Suppressor macrophage (primary cell): Measurements from ENCODE around the gene KRTAP9-7.
"Not testable (repeated sequence)": the region's sequence is repeated elsewhere in the genome, so short reads cannot be mapped to it uniquely, and the experiment has no call there.

Experiments
- DNase-seq, 4 experiments: peaks; one replicate each; pipeline ENCODE4 v3.0.0-alpha.2; 2020 to 2022
- total RNA-seq, 17 experiments: gene quantifications; one replicate each; lab custom pipeline; 2026; ENCODE audit warnings: mixed read lengths in 6 of 17, inconsistent platforms in 3 of 17; lab: John Stamatoyannopoulos, UW

Gene KRTAP9-7
- total RNA-seq: 0 to 0.11 (median 0) reads per million in 17 experiments

DNA sequence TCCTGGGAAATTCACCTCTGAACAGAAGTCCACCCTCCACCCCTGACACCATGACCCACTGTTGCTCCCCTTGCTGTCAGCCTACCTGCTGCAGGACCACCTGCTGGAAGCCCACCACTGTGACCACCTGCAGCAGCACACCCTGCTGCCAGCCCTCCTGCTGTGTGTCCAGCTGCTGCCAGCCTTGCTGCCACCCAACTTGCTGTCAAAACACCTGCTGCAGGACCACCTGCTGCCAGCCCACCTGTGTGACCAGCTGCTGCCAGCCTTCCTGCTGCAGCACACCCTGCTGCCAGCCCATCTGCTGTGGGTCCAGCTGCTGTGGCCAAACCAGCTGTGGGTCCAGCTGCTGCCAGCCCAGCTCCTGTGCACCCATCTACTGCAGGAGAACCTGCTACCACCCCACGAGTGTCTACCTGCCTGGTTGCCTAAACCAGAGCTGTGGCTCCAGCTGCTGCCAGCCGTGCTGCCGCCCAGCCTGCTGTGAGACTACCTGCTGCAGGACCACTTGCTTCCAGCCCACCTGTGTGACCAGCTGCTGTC, at the start of gene KRTAP9-7:
KRTAP9-7 (plus strand) TSS at position 51 of the 543 bp plus-strand sequence; CDS start at position 51, 0 bp downstream.
- DNase-seq: not testable (repeated sequence)

DNA sequence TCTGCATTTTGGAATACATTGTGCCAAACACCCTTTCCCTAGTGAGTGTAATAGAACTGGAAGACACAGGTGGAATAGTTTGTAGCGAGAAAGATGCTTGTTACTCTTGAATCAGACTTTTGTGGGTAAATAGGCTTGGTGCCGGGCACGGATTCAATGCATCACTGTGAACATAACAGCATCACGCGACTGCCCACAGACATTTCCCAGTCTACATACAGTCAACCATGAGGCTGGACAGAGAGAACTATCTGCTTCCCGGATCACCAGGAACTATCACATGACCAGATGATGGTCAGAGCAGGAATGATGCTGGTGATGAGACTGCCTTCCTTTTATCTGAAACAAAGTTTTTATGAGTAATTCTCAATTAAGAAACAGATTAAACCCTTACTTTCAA, 49.4 kb upstream of the KRTAP9-7 start:
- DNase-seq: no peak

DNA sequence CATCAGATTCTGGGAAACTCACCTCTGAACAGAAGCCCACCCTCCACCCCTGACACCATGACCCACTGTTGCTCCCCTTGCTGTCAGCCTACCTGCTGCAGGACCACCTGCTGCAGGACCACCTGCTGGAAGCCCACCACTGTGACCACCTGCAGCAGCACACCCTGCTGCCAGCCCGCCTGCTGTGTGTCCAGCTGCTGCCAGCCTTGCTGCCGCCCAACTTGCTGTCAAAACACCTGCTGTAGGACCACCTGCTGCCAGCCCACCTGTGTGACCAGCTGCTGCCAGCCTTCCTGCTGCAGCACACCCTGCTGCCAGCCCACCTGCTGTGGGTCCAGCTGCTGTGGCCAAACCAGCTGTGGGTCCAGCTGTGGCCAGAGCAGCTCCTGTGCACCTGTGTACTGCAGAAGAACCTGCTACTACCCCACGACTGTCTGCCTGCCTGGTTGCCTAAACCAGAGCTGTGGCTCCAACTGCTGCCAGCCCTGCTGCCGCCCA, 48.9 kb upstream of the KRTAP9-7 start, which contains the start of gene KRTAP9-2:
KRTAP9-2 (plus strand) TSS at position 51 of the 498 bp plus-strand sequence; CDS start at position 58, 7 bp downstream.
- DNase-seq: not testable (repeated sequence)

GRCh38 chr17:41230094-41230493, 45.4 kb upstream of the KRTAP9-7 start:
- DNase-seq: no peak

GRCh38 chr17:41231731-41232130, 43.8 kb upstream of the KRTAP9-7 start:
- no peak for DNase-seq

GRCh38 chr17:41232399-41233105, 42.9 kb upstream of the KRTAP9-7 start, which contains the start of gene KRTAP9-3:
Gene KRTAP9-3, plus strand, starts transcription at chr17:41232449. Its CDS starts 53 bp downstream, at chr17:41232502.
- DNase-seq: not testable (repeated sequence)

DNA sequence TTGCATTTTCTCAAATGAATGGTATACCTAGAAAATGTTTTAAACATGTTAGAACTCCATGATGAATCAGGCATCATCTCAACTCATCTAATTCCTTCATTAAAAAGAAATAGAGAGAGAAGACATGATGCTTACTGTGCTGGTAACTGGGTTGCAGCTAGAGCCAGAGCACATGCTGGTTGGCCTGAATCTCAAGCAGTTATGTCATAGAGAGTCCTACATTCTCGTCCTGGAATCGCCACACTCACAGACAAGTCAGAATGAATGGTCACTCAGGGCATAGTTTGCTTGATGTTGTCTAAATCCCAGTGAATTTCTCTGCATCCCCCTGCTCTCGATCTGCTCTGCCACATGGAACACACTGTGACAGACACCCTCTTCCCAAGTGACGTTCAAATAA, 38.4 kb upstream of the KRTAP9-7 start:
- DNase-seq: not testable (repeated sequence)

DNA sequence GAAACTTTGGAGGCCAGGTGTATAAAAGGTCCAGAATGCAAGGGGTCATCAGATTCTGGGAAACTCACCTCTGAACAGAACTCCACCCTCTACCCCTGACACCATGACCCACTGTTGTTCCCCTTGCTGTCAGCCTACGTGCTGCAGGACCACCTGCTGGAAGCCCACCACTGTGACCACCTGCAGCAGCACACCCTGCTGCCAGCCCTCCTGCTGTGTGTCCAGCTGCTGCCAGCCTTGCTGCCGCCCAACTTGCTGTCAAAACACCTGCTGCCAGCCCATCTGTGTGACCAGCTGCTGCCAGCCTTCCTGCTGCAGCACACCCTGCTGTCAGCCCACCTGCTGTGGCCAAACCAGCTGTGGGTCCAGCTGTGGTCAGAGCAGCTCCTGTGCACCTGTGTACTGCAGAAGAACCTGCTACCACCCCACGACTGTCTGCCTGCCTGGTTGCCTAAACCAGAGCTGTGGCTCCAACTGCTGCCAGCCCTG, 37.5 kb upstream of the KRTAP9-7 start, which contains the start of gene KRTAP9-8:
KRTAP9-8 (plus strand) TSS at position 51 of the 489 bp plus-strand sequence; CDS start at position 104, 53 bp downstream.
- DNase-seq: not testable (repeated sequence)

GRCh38 chr17:41246995-41247787, 28.3 kb upstream of the KRTAP9-7 start:
- DNase-seq: not testable (repeated sequence)

DNA sequence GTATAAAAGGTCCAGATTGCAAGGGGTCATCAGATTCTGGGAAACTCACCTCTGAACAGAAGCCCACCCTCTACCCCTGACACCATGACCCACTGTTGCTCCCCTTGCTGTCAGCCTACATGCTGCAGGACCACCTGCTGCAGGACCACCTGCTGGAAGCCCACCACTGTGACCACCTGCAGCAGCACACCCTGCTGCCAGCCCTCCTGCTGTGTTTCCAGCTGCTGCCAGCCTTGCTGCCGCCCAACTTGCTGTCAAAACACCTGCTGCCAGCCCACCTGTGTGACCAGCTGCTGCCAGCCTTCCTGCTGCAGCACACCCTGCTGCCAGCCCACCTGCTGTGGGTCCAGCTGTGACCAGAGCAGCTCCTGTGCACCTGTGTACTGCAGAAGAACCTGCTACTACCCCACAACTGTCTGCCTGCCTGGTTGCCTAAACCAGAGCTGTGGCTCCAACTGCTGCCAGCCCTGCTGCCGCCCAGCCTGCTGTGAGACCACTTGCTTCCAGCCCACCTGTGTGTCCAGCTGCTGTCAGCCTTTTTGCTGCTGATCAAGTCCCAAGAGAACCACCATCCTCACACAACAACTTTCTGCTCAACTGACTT, 25.8 kb upstream of the KRTAP9-7 start, which contains the start of gene KRTAP9-4:
KRTAP9-4 (plus strand) TSS at position 51 of the 604 bp plus-strand sequence; CDS start at position 85, 34 bp downstream.
- not testable (repeated sequence) for DNase-seq

DNA sequence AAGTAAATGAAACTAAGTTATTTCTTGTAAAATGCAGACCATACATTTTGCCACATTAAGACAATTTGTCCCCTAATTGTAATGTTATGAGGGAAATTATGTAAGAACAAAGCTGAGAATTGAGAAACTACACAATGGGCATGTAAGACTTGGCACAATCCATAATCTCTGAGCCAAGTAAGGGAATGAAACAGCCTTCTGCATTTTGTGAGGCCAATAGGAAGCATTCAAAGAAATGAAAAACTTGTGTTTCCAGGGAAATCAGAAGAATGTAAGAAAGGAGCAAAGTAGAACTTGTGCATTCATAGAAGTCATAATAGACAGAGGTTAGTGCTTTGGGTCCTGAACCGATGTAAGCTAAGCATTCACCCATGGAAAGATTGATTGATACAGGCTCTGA, 24.2 kb upstream of the KRTAP9-7 start:
- DNase-seq: peak in 1 of 4 experiments; percentile 0

DNA sequence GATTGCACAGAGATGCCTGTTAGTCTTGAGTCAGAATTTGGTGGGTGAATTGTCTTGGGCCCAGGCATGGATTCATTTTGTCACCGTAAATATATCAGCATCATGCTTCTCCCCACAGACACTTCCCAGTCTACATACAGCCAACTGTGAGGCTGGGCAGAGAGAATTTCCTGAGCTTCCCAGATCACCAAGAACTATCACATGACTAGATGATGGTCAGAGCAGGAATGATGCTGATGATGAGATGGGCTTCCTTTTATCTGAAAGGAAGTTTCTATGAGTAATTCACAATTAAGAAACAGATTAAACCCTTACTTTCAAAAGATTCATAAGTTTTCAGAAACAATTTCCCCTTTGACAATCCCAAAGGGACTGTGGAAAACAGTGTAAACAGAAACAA, 20.6 kb upstream of the KRTAP9-7 start:
- peak in 1 of 4 experiments; percentile 0 for DNase-seq

DNA sequence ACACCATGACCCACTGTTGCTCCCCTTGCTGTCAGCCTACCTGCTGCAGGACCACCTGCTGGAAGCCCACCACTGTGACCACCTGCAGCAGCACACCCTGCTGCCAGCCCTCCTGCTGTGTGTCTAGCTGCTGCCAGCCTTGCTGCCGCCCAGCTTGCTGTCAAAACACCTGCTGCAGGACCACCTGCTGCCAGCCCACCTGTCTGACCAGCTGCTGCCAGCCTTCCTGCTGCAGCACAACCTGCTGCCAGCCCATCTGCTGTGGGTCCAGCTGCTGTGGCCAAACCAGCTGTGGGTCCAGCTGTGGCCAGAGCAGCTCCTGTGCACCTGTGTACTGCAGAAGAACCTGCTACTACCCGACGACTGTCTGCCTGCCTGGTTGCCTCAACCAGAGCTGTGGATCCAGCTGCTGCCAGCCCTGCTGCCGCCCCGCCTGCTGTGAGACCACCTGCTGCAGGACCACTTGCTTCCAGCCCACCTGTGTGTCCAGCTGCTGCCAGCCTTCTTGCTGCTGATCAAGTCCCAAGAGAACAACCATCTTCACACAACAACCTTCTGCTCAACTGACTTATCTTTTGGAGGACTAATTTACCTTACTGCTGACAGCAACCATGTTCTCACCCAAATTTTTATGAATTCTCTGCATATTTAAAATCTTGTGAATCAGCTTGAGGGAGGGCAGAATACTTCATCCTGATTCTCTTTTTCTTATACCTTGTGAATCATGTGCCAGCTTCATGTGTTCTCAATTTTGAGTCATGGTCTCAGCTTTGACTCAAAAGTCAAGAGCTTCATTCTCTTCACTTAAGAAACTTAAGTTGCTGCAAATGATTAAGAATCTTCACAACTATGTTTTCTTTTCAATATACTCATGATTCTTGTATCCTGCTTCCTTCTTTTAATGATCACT, 19.9 kb upstream of the KRTAP9-7 start, which contains the start of gene KRTAP9-9:
KRTAP9-9 (plus strand) TSS at position 4 of the 910 bp plus-strand sequence.
- DNase-seq: peak in 1 of 4 experiments; percentile 0

GRCh38 chr17:41256291-41256685, 19.2 kb upstream of the KRTAP9-7 start:
- DNase-seq: no peak

- DNase-seq: no peak
These were observed 17.1 kb upstream of the KRTAP9-7 start for GRCh38 chr17:41258406-41258805.

GRCh38 chr17:41263212-41263611, 12.3 kb upstream of the KRTAP9-7 start:
- peak in 1 of 4 experiments; percentile 0 for DNase-seq

DNA sequence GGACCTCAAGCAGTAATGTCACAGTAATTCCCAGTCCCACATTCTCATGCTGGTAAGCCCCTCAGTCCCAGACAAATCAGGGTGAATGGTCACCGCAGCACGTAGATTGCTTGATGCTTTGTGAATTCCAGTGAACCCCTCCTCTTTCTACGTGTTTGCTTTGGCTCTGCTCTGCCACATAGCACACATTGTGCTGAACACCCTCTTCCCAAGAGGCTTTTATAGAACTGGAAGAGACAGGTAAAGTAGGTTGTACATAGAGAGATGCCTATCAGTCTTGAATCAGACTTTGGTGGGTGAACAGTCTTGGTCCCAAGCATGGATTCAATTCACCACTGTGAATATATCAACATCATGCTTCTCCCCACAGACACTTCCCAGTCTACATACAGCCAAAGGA, 10.9 kb upstream of the KRTAP9-7 start:
- peak in 1 of 4 experiments; percentile 0 for DNase-seq

DNA sequence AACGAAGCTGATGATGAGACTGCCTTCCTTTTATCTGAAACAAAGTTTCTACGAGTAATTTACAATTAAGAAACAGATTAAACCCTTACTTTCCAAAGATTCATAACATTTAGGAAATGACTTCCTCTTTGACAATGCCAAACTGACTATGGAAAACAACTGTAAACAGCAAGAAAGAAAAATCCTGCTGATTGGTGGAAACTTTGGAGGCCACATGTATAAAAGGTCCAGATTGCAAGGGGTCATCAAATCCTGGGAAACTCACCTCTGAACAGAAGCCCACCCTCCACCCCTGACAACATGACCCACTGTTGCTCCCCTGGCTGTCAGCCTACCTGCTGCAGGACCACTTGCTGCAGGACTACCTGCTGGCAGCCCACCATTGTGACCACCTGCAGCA, 10.4 kb upstream of the KRTAP9-7 start, which contains the start of gene KRTAP9-6:
KRTAP9-6 (plus strand) TSS at position 301 of the 400 bp plus-strand sequence; CDS start at position 301, 0 bp downstream.
- DNase-seq: no peak

- no peak for DNase-seq
These were observed 7.8 kb upstream of the KRTAP9-7 start for GRCh38 chr17:41267711-41268110.

DNA sequence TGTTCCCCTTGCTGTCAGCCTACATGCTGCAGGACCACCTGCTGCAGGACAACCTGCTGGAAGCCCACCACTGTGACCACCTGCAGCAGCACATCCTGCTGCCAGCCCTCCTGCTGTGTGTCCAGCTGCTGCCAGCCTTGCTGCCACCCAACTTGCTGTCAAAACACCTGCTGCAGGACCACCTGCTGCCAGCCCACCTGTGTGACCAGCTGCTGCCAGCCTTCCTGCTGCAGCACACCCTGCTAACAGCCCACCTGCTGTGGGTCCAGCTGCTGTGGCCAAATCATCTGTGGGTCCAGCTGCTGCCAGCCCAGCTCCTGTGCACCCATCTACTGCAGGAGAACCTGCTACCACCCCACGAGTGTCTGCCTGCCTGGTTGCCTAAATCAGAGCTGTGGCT, 4.2 kb upstream of the KRTAP9-7 start:
- not testable (repeated sequence) for DNase-seq
